Heart right ventricle (tissue), 16 donors: Measurements from ENCODE around the gene IKZF1. TPM values are rescaled to one million over a fixed set of nuclear protein-coding genes. Genes with fewer than 3 reads are reported as not detected.

Source experiments
- ATAC-seq, 8 donors: fragments of 200-7000 bp; cut with Tn5 transposase; one replicate each; pipeline ENCODE4 v1.9.1; 2020; ENCODE audit warnings: mild to moderate bottlenecking in 8 of 8, moderate library complexity in 8 of 8, moderate number of reproducible peaks in 1 of 8
- DNase-seq, 2 donors: peaks; one replicate each; pipeline ENCODE4 v3.0.0-alpha.2; 2020
- H3K27ac ChIP-seq, 10 donors: fragments of 200-600 bp; sonication (generic) in 2 of 10; one replicate each; pipeline versions ENCODE4 v1.5.0 to v1.8.0; 2020 to 2022; ENCODE audit warnings: mild to moderate bottlenecking in 3 of 10
- H3K27me3 ChIP-seq, 7 donors: fragments of 200-600 bp; one replicate each; pipeline ENCODE4 v1.8.0; 2021 to 2022; ENCODE audit warnings: mild to moderate bottlenecking in 2 of 7
- H3K36me3 ChIP-seq, 9 donors: fragments of 200-600 bp; sonication (generic) in 1 of 9; one replicate each; pipeline versions ENCODE4 v1.5.0 to v1.8.0; 2020 to 2022; ENCODE audit warnings: mild to moderate bottlenecking in 2 of 9
- H3K4me1 ChIP-seq, 9 donors: fragments of 200-600 bp; sonication (generic) in 1 of 9; one replicate each; pipeline versions ENCODE4 v1.5.0 to v1.8.0; 2020 to 2022; ENCODE audit warnings: mild to moderate bottlenecking in 4 of 9
- H3K4me3 ChIP-seq, 10 donors: fragments of 200-600 bp; sonication (generic) in 2 of 10; one replicate each; pipeline versions ENCODE4 v1.5.0 to v1.8.0; 2020 to 2022; ENCODE audit warnings: mild to moderate bottlenecking in 7 of 10, moderate library complexity in 2 of 10
- H3K9me3 ChIP-seq, 11 donors: fragments of 200-600 bp in 10 of 11; sonication (generic) in 2 of 11; one replicate each; pipeline versions ENCODE4 v1.5.0 to v1.8.0; 2013 to 2022; ENCODE audit warnings: mild to moderate bottlenecking in 2 of 11, control low read depth in 1 of 11, moderate library complexity in 1 of 11
- WGBS, 2 donors: extraction: QIAGEN DNeasy Blood & Tissue Kit; methylation state at CpG; one replicate each; pipeline ENCODE4 v1.1.7; 2013; ENCODE audit warnings: inconsistent platforms in 1 of 2; 5-methylcytosine and 5-hydroxymethylcytosine counted together
- intact Hi-C, 10 donors: fragments of 100-400 bp; cut with DNase I; formaldehyde crosslinking; loops; one replicate each; pipeline versions ENCODE4 v1.11.1 to v1.14.2; 2022
- polyA plus RNA-seq, 2 donors: library from polyadenylated mRNA; stranded (reverse); fragments of 200-250 nt; gene quantifications; one replicate each; pipeline ENCODE4 v1.2.3, GENCODE V29; 2013
- total RNA-seq, 10 donors: library from RNA; stranded (reverse); fragmentation: NEBNext Ultra II Directional in 3 of 10; extraction: Animal tissue kit (Norgen Biotek cat#: 25700) in 3 of 10; gene quantifications; one replicate each; pipeline versions ENCODE4 v1.2.1 to v1.2.4, GENCODE V29; 2021 to 2023
- TF ChIP-seq, protein P1 (sequence below), 9 donors: fragments of 200-600 bp; sonication (generic) in 2 of 9; IDR thresholded peaks; one replicate each; pipeline versions ENCODE4 v1.5.0 to v1.8.0; 2021 to 2022; ENCODE audit warnings: antibody characterized with exemption in 9 of 9, mild to moderate bottlenecking in 5 of 9, moderate library complexity in 1 of 9
- donor health status: Arrhythmogenic right ventricular cardiomyopathy.
- donor health status: ischemic (EF 13 %, LVEDD 7.1; RV severe dilation, severe dysfunction).
- donor health status: healthy with polysubstance abuse.
- donor health status: DM: no; HTN: yes; CAD: no.
- donor health status: DM: no; HTN: no; CAD: no.
- donor health status: ischemic (EF 25% LVEDD 6.9; RV normal size, moderate dysfunction).
- donor health status: ischemic (EF 25% LVEDD 5.7; RV mildly dilated, moderate dysfunction).
- donor health status: healthy.
- donor health status: DM: yes; HTN: yes; CAD: no.
- donor health status: Ischemic cardiomyopathy.
- donor health status: ischemic (EF 35%, LVEDD 5.7; RV mildly dilated, moderate dysfunction).
- donor health status: nonischemic (EF 11% LVEDD 7.7; RV severe dilation, severe dysfunction).
- donor health status: DM: yes; HTN: yes; CAD: no.
- donor health status: PGD.
- donor health status: ischemic (EF 29% LVEDD 5.4; RV normal size, mild dysfunction).
- donor health status: nonischemic (EF 23%, LVEDD 6.1; RV moderate dilation, normal function).

IKZF1 gene
- total and polyA plus RNA-seq, 12 donors: 0.46 to 20.2 (median 1.7) TPM

DNA sequence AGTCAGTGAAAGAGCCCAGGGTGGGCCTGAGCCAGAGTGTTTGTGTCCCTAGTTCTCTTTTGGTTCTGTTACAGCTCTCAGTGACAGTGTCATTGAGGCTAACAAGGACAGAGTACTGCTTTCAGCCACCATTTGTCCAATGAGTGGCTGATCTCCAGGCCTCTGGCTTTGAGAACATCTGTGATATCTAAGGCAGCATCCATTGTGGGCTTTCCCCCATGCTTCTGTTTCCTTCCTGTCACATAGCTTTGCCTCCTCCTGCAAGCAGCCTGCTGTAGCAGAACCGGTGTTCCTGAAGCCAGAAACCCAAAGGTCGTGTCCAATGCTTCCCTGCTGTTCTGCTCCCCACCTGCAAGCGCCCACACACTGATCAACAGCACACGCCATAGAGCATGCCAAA, 68.4 kb downstream of the IKZF1 start:
- Histone ChIP-seq H3K36me3 (peaks cover 0 to 57% (median 0%) of the 10 kb centered on the region in 9 donors), H3K4me3 (no peak overlapping the region), H3K4me1 (no peaks in the 10 kb centered on the region), H3K27me3 (peaks cover 0 to 11% (median 0%) of the 10 kb centered on the region in 7 donors), H3K27ac (no peak overlapping the region), H3K9me3 (peaks cover 0 to 24% (median 8%) of the 10 kb centered on the region in 11 donors)
- WGBS, 2 donors: 80 to 81% methylated on average over 4 of the region's 4 CpGs
- ATAC-seq (no peak), DNase-seq (no peak)
- intact Hi-C loops: no loop called here
- TF ChIP-seq, protein P1, sequence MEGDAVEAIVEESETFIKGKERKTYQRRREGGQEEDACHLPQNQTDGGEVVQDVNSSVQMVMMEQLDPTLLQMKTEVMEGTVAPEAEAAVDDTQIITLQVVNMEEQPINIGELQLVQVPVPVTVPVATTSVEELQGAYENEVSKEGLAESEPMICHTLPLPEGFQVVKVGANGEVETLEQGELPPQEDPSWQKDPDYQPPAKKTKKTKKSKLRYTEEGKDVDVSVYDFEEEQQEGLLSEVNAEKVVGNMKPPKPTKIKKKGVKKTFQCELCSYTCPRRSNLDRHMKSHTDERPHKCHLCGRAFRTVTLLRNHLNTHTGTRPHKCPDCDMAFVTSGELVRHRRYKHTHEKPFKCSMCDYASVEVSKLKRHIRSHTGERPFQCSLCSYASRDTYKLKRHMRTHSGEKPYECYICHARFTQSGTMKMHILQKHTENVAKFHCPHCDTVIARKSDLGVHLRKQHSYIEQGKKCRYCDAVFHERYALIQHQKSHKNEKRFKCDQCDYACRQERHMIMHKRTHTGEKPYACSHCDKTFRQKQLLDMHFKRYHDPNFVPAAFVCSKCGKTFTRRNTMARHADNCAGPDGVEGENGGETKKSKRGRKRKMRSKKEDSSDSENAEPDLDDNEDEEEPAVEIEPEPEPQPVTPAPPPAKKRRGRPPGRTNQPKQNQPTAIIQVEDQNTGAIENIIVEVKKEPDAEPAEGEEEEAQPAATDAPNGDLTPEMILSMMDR (IDR thresholded peaks at IDR 0.05): no peak

DNA sequence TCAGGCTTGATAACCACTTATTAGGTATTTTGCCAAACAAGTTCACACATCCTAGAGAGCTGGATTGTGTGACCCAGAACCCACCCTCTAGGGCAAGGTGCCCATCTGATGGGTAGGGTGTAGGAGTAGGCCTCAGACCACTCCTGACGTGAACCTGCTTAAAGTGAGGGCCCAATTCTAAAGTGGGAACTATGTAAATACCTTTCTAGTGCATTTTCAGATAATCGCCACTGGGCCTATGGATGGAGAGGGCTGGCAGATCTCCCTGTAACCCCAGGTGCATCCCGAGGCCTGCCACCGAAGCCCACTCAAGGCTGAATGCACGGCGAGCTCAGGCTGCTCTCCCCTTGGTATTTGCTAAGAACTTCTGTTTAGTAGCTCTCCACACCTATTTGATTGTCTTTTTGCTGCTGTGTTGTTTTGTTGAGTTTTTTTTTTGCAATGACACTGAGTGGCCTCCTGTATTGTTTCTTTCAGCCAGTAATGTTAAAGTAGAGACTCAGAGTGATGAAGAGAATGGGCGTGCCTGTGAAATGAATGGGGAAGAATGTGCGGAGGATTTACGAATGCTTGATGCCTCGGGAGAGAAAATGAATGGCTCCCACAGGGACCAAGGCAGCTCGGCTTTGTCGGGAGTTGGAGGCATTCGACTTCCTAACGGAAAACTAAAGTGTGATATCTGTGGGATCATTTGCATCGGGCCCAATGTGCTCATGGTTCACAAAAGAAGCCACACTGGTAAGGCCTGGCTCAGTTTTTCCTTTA, 71.7 kb downstream of the IKZF1 start:
- Histone ChIP-seq H3K36me3 (peaks cover 0 to 79% (median 0%) of the 10 kb centered on the region in 9 donors), H3K27ac (no peak overlapping the region), H3K9me3 (no peaks in the 10 kb centered on the region), H3K4me3 (no peak overlapping the region), H3K4me1 (no peaks in the 10 kb centered on the region), H3K27me3 (peaks cover 0 to 26% (median 6%) of the 10 kb centered on the region in 7 donors)
- TF ChIP-seq, protein P1 (IDR thresholded peaks at IDR 0.05): no peak
- 90% methylated on average over 15 of the region's 15 CpGs for WGBS, 2 donors
- intact Hi-C loops: no loop called here
- ATAC-seq (no peak), DNase-seq (no peak)

DNA sequence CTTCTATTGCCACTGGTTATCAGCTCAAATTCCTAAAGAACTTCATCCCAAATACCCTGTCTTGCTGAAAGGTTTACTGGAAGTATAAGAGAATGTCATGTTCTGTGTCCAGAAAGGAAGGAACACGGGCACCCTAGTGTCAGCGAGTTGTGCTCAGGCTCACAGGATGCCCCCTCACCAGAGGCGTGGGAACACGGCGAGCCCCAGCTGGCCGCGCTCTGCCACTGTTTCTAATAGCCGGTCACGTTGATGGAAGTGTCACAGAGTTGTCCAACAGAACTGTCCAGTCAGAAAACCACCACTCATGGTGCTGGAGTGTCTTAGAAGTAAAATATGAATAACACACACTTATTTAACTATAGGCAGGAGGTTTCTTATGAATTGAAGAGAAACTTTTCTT, 72.8 kb downstream of the IKZF1 start:
- H3K4me3 ChIP-seq: no peak overlapping the region
- intact Hi-C loops: no loop called here
- H3K27ac ChIP-seq: no peak overlapping the region
- no peaks in the 10 kb centered on the region for H3K4me1 ChIP-seq
- TF ChIP-seq, protein P1 (IDR thresholded peaks at IDR 0.05): no peak
- no peaks in the 10 kb centered on the region for H3K9me3 ChIP-seq
- H3K27me3 ChIP-seq: peaks cover 0 to 30% (median 6%) of the 10 kb centered on the region in 7 donors
- WGBS, 2 donors: 88 to 89% methylated on average over 9 of the region's 9 CpGs
- ATAC-seq (no peak), DNase-seq (no peak)
- peaks cover 0 to 74% (median 0%) of the 10 kb centered on the region in 9 donors for H3K36me3 ChIP-seq

DNA sequence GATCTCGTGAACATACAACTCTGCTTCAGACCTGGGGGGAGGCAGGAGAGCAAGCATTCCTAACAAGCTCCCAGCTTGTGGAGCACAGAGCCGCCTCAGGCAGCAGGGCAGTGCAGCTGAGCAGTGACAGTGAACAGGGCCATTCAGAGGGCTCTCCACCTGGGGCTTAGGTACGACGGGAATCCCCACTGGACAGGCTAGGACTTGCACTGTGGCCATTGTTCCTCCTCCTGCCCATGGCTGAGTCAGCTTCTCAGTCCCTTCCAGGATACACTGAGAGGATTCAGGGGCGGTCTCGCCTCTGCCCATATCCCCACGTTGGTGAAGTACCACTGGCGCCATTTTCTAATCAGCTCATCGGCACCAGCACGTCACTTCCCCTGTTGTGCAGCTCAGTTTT, 74.6 kb downstream of the IKZF1 start:
- no peak for DNase-seq
- Histone ChIP-seq H3K9me3 (no peaks in the 10 kb centered on the region), H3K27ac (no peak overlapping the region), H3K36me3 (peaks cover 0 to 78% (median 0%) of the 10 kb centered on the region in 9 donors), H3K4me1 (no peaks in the 10 kb centered on the region), H3K27me3 (peaks cover 0 to 43% (median 13%) of the 10 kb centered on the region in 7 donors), H3K4me3 (no peak overlapping the region)
- intact Hi-C loops: no loop called here
- 36 to 43% methylated on average over 10 of the region's 10 CpGs for WGBS, 2 donors
- TF ChIP-seq, protein P1 (IDR thresholded peaks at IDR 0.05): no peak
- ATAC-seq: no peak
